SIG-M5 treated with dmso at 0.1 percent for 504 hours (cell line): Measurements from ENCODE around the gene MED9.
A peak's percentile ranks its signal among the peaks of the same experiment; 100 is the strongest.

ENCODE experiments used
- DNase-seq: peaks from one replicate; lab custom pipeline; 2025; ENCODE audit not compliant: unreplicated experiment; lab: John Stamatoyannopoulos, UW

Gene MED9

GRCh38 chr17:17487998-17488397 lies 11.2 kb downstream of the MED9 start:
- no peak for DNase-seq

GRCh38 chr17:17491031-17491471 lies 14.3 kb downstream of the MED9 start:
- DNase-seq = no peak

GRCh38 chr17:17491546-17491988 lies 14.8 kb downstream of the MED9 start:
- no peak for DNase-seq

- DNase-seq = no peak
Observed at GRCh38 chr17:17492085-17492484, 15.3 kb downstream of the MED9 start.

GRCh38 chr17:17492571-17492970 lies 15.8 kb downstream of the MED9 start:
- DNase-seq = no peak

- DNase-seq = no peak
Observed at GRCh38 chr17:17493249-17493985, 16.6 kb downstream of the MED9 start.

- no peak for DNase-seq
Observed at GRCh38 chr17:17493986-17494466, 17.2 kb downstream of the MED9 start.

- DNase-seq = no peak
Observed at GRCh38 chr17:17494499-17494869, 17.7 kb downstream of the MED9 start.

GRCh38 chr17:17494870-17495535 lies 18.2 kb downstream of the MED9 start:
- DNase-seq = no peak

- no peak for DNase-seq
Observed at GRCh38 chr17:17495536-17496188, 18.9 kb downstream of the MED9 start.

- DNase-seq = peak; percentile 66
Observed at GRCh38 chr17:17496189-17497064, 19.6 kb downstream of the MED9 start, which contains the start of gene RASD1. Gene RASD1, minus strand, starts transcription at chr17:17496395. Its CDS starts 214 bp downstream, at chr17:17496181.

GRCh38 chr17:17497065-17497844 lies 20.5 kb downstream of the MED9 start:
- DNase-seq = no peak

- no peak for DNase-seq
Observed at GRCh38 chr17:17497845-17498520, 21.2 kb downstream of the MED9 start.

GRCh38 chr17:17498606-17499301 lies 22.0 kb downstream of the MED9 start:
- no peak for DNase-seq

- no peak for DNase-seq
Observed at GRCh38 chr17:17499402-17500145, 22.8 kb downstream of the MED9 start.

GRCh38 chr17:17500999-17501605 lies 24.3 kb downstream of the MED9 start:
- DNase-seq = no peak

- no peak for DNase-seq
Observed at GRCh38 chr17:17502741-17503565, 26.2 kb downstream of the MED9 start.
